ENCODE data around the gene PCBP2. TPM values are rescaled to one million over a fixed set of nuclear protein-coding genes. Genes with fewer than 3 reads are reported as not detected.

Gene PCBP2
- polyA plus RNA-seq, 1 donor from 2014 or later = 242 TPM

DNA sequence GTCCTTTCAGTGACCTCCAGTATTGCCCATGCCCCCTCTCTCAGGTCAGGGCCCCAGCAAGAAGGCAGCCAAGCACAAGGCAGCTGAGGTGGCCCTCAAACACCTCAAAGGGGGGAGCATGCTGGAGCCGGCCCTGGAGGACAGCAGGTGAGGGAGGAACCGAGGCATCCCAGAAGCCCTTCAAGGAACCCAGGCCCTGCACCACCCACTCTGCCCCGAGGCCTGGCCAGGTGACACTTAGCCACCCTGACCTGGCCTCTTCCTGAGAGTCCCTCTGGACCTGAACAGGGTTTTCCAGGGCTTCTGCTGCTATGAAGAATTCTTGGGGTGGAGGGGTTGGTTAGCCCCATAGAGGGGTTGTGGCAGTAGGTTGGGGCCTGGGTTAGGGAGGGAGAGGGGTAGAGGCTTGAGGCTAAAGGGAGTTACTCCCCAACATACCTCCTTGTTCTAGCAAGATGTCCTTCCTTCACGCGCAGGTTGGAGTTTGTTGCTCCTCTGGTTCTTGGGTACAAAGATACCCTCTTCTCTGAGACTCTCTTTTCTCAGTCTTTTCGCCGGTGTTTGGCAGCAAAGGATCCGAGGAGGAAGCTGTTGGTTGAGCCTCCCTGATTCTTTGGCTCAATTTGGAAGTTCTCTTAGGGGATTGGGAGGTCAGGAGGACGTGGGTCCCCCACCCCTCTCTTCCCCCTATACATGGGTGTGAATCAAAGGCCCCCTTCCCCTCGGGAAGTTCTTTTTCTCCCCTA lies 51.3 kb downstream of the PCBP2 start:
- TF ChIP-seq, protein P1, sequence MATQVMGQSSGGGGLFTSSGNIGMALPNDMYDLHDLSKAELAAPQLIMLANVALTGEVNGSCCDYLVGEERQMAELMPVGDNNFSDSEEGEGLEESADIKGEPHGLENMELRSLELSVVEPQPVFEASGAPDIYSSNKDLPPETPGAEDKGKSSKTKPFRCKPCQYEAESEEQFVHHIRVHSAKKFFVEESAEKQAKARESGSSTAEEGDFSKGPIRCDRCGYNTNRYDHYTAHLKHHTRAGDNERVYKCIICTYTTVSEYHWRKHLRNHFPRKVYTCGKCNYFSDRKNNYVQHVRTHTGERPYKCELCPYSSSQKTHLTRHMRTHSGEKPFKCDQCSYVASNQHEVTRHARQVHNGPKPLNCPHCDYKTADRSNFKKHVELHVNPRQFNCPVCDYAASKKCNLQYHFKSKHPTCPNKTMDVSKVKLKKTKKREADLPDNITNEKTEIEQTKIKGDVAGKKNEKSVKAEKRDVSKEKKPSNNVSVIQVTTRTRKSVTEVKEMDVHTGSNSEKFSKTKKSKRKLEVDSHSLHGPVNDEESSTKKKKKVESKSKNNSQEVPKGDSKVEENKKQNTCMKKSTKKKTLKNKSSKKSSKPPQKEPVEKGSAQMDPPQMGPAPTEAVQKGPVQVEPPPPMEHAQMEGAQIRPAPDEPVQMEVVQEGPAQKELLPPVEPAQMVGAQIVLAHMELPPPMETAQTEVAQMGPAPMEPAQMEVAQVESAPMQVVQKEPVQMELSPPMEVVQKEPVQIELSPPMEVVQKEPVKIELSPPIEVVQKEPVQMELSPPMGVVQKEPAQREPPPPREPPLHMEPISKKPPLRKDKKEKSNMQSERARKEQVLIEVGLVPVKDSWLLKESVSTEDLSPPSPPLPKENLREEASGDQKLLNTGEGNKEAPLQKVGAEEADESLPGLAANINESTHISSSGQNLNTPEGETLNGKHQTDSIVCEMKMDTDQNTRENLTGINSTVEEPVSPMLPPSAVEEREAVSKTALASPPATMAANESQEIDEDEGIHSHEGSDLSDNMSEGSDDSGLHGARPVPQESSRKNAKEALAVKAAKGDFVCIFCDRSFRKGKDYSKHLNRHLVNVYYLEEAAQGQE (IDR thresholded peaks at IDR 0.05; ENCODE audit: borderline replicate concordance) = no peak
- TF ChIP-seq EP300 (conservative IDR thresholded peaks at IDR 0.05; ENCODE audit: poor library complexity, severe bottlenecking) (no peak), TAF1 (IDR thresholded peaks at IDR 0.05; ENCODE audit: low read depth) (no peak), MXI1 (conservative IDR thresholded peaks at IDR 0.05; ENCODE audit: poor library complexity, severe bottlenecking) (no peak), POLR2AphosphoS5 (IDR thresholded peaks at IDR 0.05) (no peak), EZH2 (IDR thresholded peaks at IDR 0.05; ENCODE audit: borderline replicate concordance, insufficient read depth, low read length, poor library complexity, severe bottlenecking) (no peak), SMC3 (conservative IDR thresholded peaks at IDR 0.05; ENCODE audit: poor library complexity) (no peak), RAD21 (conservative IDR thresholded peaks at IDR 0.05) (no peak)
- TF ChIP-seq, protein P2, sequence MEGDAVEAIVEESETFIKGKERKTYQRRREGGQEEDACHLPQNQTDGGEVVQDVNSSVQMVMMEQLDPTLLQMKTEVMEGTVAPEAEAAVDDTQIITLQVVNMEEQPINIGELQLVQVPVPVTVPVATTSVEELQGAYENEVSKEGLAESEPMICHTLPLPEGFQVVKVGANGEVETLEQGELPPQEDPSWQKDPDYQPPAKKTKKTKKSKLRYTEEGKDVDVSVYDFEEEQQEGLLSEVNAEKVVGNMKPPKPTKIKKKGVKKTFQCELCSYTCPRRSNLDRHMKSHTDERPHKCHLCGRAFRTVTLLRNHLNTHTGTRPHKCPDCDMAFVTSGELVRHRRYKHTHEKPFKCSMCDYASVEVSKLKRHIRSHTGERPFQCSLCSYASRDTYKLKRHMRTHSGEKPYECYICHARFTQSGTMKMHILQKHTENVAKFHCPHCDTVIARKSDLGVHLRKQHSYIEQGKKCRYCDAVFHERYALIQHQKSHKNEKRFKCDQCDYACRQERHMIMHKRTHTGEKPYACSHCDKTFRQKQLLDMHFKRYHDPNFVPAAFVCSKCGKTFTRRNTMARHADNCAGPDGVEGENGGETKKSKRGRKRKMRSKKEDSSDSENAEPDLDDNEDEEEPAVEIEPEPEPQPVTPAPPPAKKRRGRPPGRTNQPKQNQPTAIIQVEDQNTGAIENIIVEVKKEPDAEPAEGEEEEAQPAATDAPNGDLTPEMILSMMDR (IDR thresholded peaks at IDR 0.05; ENCODE audit: poor library complexity, severe bottlenecking) = no peak
- peaks cover 13% of the 10 kb centered on the region for H3F3A ChIP-seq (ENCODE audit: insufficient read depth, low read length, poor library complexity, severe bottlenecking)
- H2AFZ ChIP-seq (ENCODE audit: low read depth, low read length) = no peak overlapping the region
- H3K9me2 ChIP-seq (ENCODE audit: insufficient read depth, low read length) = no peaks in the 10 kb centered on the region
- no peaks in the 10 kb centered on the region for H3K27me3 ChIP-seq (ENCODE audit: insufficient read depth, low read depth, low read length)
- H3K79me2 ChIP-seq (replicated peaks; ENCODE audit: insufficient read depth, low read length) = peaks cover 22% of the 10 kb centered on the region
- no peaks in the 10 kb centered on the region for H3K9me3 ChIP-seq (ENCODE audit: low read length)
- no peak overlapping the region for H3K4me2 ChIP-seq (ENCODE audit: low read length)
- H4K20me1 ChIP-seq (ENCODE audit: insufficient read depth) = no peaks in the 10 kb centered on the region
- no peak overlapping the region for H3K9ac ChIP-seq (ENCODE audit: low read length)
- no peak overlapping the region for H3K27ac ChIP-seq (ENCODE audit: low read length)
- no peak overlapping the region for H3K4me3 ChIP-seq (ENCODE audit: low read length)
- H3K36me3 ChIP-seq (ENCODE audit: insufficient read depth, low read length) = no peaks in the 10 kb centered on the region

DNA sequence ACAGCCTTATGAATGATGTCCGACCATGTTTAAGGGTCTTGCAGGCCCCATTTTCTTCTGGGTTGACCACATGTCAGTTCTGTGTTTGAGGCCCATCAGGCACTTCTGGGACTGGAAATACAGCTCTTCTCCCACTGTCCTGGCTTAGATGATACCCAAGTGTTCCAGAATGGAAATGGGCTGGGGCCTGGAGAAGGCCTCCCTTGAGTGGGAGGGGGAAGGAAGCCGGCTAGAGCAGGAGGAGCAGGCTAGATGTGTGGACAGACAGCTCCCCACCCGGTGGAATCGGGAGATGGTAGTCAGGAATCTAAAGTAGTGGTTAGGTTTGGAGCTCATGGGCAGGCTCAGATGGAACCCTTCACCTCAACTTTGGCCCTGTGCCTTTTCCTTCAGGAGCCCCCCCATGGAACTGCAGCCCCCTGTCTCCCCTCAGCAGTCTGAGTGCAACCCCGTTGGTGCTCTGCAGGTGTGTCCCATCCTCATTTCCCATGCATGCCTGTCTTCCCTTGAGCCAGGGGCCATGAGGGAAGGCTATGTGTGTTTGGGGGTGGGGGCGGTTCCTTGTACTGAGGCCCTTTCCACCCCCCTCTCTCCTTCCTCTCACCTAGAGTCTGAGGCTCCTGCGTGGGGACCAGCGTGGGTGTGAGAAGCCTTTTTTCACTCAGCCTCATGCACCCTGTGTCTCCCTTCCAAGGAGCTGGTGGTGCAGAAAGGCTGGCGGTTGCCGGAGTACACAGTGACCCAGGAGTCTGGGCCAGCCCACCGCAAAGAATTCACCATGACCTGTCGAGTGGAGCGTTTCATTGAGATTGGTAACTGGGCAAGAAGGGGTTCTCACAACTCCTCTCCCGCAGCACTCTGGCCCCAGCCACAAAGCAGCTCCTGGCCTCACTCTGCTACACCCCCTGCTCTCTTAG lies 52.4 kb downstream of the PCBP2 start:
- H3K9me2 ChIP-seq (ENCODE audit: insufficient read depth, low read length) = no peaks in the 10 kb centered on the region
- no peaks in the 10 kb centered on the region for H4K20me1 ChIP-seq (ENCODE audit: insufficient read depth)
- no peak overlapping the region for H2AFZ ChIP-seq (ENCODE audit: low read depth, low read length)
- H3K4me2 ChIP-seq (ENCODE audit: low read length) = no peak overlapping the region
- no peak overlapping the region for H3K4me3 ChIP-seq (ENCODE audit: low read length)
- H3K79me2 ChIP-seq (replicated peaks; ENCODE audit: insufficient read depth, low read length) = peaks cover 12% of the 10 kb centered on the region
- no peak for TF ChIP-seq RAD21 (conservative IDR thresholded peaks at IDR 0.05)
- no peak for TF ChIP-seq EZH2 (IDR thresholded peaks at IDR 0.05; ENCODE audit: borderline replicate concordance, insufficient read depth, low read length, poor library complexity, severe bottlenecking)
- no peak for TF ChIP-seq EP300 (conservative IDR thresholded peaks at IDR 0.05; ENCODE audit: poor library complexity, severe bottlenecking)
- TF ChIP-seq SMC3 (conservative IDR thresholded peaks at IDR 0.05; ENCODE audit: poor library complexity) = no peak
- TF ChIP-seq, protein P1 (IDR thresholded peaks at IDR 0.05; ENCODE audit: borderline replicate concordance) = no peak
- no peak for TF ChIP-seq MXI1 (conservative IDR thresholded peaks at IDR 0.05; ENCODE audit: poor library complexity, severe bottlenecking)
- TF ChIP-seq, protein P2 (IDR thresholded peaks at IDR 0.05; ENCODE audit: poor library complexity, severe bottlenecking) = no peak
- TF ChIP-seq POLR2AphosphoS5 (IDR thresholded peaks at IDR 0.05) = no peak
- TF ChIP-seq TAF1 (IDR thresholded peaks at IDR 0.05; ENCODE audit: low read depth) = no peak
- no peak overlapping the region for H3K27ac ChIP-seq (ENCODE audit: low read length)
- H3F3A ChIP-seq (ENCODE audit: insufficient read depth, low read length, poor library complexity, severe bottlenecking) = peaks cover 13% of the 10 kb centered on the region
- H3K27me3 ChIP-seq (ENCODE audit: insufficient read depth, low read depth, low read length) = no peaks in the 10 kb centered on the region
- no peak overlapping the region for H3K9ac ChIP-seq (ENCODE audit: low read length)
- no peaks in the 10 kb centered on the region for H3K9me3 ChIP-seq (ENCODE audit: low read length)
- no peaks in the 10 kb centered on the region for H3K36me3 ChIP-seq (ENCODE audit: insufficient read depth, low read length)
